ENCODE measurements around the gene EHMT1.
"Not testable (repeated sequence)": the region's sequence is repeated elsewhere in the genome, so short reads cannot be mapped to it uniquely, and the experiment has no call there.

EHMT1 gene

DNA sequence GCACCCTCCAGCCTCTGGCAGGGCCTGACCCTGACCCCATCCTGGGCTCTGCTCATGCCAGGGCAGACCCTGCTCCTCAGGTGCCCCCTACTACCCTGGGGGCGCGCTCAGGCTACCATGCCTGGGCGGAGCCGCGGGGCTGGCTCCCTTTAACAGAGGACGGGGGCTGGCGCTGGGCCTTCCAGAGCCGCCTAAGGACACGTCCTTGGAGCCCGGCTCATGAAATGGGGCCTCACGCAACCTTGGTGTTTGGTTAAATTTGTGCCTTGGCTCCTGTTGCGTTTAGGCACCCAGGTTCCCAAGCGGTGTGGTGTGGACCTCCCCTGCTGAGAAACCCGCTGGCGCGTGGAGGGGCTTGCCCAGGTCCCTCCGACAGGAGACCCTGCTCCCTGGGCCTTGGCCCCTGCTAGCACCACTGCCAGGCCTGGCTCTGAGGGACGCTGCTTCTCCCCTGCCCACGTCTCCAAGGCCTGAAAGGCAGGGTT is 3.4 kb upstream of the EHMT1 start:
- no peak for DNase-seq (ENCODE audit: low spot score)

DNA sequence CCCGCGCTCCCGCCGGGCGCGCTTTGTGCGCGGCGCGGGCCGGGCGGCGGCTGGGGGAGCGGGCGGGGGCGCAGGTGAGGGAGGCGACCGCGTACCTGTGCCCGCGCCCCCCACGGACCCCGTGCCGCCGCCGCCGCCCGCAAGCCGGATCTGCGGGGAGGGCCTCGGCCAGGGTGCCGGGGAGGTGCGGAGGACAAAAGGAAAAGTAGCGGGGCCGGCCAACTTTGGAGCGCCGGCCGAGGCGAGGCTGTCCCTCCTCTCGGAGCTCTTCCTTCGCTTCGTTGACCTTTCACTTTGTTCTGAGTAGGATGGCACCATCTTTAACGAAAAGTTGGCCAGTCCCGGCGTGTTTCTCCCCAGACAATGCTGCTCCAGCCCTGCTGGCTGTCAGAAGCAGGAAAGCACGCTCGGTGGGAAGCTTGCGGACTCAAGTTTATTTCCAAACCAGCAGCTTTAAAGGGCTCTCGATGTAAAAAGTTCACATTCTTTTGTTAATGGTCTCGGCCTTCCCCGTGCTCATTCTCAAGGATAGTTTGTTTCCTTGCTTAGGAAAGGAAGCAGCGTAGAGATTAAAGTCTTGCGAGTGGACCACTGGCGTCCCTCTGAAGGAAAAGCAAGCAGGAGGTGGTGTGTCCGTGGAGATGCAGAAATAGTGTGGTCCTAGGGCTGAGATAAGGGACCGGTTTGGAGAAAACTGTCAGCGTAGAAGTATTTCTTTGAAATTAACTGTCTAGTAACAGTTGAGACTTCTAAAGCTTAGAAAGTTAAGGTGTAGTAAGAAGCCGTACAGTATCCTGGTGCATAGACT is 639 bp downstream of the EHMT1 start:
- peak; percentile 55 for DNase-seq (ENCODE audit: low spot score)

DNA sequence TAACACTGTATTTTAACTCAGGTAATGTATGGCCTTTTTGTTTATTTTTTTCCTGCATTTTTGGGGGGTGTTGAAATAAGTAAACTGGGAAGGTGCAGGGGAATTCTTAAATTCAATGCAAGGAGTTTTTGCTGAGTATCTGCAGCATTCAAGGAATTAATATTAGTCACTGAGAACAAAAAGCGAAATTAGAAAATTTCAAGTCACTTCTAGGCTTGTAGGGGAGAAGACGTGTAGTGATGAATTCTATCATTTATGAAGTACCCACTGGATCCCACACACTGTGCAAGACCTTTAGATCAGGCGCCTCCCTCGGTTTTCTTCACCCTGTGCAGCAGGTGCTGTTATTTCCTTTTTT is 1.2 kb downstream of the EHMT1 start:
- no peak for DNase-seq (ENCODE audit: low spot score)

DNA sequence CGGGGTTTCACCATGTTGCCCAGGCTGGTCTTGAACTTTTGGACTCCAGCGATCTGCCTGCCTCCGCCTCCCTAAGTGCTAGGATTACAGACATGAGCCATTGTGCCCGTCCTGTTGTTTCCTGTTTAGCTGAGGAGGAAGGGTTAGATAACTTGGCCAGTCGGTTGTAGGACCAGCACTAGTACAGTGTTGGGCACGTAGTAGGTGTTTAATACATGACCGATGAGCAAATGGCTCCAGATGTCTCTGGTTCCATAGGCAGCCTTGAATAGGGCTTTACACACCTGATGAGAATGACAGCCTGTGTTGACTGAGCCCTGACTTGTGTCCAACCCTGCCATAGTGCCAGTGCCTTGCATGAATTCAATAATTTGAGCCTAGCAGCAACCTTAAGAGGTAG is 1.8 kb downstream of the EHMT1 start:
- DNase-seq (ENCODE audit: low spot score): no peak

DNA sequence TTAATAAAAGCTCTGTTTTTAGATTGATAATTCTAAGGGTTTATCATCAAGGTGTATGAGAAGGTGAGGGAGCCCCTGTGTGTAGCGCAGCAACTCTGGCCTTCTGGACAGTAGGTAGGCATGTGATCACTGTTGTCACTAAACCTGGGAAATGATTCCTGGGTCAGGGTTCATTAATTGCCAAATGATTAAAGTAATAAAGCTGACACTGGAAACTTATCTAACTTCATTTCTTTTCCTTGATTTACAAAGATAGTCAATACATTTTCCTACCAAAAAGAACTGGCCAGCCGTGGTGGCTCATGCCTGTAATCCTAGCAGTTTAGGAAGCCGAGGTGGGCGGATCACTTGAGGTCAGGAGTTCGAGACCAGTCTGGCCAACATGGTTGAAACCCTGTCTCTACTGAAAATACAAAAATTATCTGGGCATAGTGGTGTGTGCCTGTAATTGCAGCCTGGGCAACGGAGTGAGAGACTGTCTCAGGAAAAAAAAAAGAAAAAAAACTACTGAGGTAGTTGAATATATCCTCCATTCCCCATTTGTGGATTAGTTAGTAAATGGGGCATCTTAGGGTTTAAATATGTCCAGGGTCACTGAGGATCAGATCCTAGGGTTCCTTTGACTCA is 2.4 kb downstream of the EHMT1 start:
- no peak for DNase-seq (ENCODE audit: low spot score)

DNA sequence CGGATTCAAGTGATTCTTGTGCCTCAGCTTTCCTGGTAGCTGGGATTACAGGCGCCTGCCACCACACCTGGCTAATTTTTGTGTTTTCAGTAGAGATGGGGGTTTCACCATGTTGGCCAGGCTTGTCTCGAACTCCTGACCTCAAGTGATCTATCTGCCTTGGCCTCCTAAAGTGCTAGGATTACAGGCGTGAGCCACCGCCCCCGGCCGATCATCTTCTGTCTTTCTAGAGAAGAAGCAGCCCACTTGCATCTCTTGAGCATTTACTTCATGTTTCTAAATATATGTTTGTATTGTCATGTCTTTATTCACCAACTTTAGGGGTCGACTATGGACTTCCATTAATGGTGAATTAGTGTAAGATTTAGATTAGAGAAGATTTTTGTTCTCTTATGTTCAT is 3.4 kb downstream of the EHMT1 start:
- DNase-seq (ENCODE audit: low spot score): not testable (repeated sequence)

DNA sequence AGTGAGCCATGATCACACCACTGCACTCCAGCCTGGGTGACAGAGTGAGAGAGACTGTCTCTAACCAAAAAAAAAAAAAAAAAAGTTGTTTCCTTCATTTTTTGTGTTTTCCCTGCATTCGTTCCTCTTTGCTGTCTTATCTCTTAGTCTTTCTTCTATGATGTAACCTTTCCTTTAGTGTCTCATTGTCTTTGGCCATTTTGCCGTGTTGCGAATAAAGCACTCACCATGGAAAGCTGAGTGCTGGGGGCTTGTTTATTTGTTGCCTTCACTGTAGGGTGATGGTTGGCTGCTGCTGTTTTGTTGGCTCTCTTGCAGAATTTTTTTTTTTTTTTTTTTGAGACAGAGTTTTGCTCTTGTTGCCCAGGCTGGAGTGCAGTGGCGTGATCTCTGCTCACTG is 7.7 kb downstream of the EHMT1 start:
- DNase-seq (ENCODE audit: low spot score): no peak

DNA sequence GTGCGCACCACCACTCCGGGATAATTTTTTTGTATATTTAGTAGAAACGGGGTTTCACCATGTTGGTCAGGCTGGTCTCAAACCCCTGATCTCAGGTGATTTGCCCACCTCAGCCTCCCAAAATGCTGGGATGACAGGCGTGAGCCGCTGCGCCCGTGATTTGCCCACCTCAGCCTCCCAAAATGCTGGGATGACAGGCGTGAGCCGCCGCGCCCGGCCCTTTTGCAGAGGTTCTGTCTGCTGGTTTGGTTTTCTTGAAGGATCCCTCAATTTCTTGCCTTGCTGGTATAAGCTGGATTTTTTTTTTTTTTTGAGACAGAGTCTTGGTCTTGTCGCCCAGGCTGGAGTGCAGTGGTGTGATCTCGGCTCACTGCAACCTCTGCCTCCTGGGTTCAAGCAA is 8.6 kb downstream of the EHMT1 start:
- DNase-seq (ENCODE audit: low spot score): not testable (repeated sequence)

DNA sequence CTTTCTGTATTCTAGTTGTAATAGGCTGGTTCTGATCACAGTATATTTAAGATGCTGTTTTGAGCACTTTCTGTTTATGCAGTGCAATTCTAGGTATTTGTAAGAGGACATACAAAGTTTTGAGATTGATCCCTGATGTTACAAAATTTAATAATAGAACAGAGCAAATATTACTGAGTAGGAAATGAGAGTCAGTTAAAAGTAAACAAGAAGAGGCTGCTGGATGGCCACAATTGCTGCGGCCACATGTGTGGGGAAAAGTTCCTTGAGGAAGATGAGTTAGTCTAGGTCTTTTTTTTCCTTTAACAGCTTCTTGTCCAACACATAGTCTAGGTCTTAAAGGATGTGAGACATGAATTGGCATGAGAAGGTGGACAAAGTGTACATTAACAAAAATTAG is 11.3 kb downstream of the EHMT1 start:
- DNase-seq (ENCODE audit: low spot score): no peak

DNA sequence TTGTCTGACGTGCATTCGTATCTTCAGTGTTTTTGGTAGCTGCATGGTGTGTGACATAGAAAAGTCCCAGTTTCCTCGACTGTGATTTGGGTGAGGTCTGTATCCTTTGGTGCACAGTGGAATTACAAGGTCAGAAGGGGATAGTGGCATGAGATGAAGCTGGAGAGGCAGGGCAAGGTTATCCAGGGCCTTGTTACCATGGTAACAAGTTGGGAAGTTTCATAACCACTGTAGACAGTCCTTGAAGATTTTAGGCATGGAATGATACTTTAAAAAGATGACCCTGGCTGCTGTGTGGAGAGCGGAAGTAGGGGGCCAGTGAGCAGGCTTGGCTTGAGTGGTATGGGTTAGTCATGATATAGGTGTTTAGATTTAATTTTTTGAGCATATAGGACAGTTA is 11.9 kb downstream of the EHMT1 start:
- no peak for DNase-seq (ENCODE audit: low spot score)

DNA sequence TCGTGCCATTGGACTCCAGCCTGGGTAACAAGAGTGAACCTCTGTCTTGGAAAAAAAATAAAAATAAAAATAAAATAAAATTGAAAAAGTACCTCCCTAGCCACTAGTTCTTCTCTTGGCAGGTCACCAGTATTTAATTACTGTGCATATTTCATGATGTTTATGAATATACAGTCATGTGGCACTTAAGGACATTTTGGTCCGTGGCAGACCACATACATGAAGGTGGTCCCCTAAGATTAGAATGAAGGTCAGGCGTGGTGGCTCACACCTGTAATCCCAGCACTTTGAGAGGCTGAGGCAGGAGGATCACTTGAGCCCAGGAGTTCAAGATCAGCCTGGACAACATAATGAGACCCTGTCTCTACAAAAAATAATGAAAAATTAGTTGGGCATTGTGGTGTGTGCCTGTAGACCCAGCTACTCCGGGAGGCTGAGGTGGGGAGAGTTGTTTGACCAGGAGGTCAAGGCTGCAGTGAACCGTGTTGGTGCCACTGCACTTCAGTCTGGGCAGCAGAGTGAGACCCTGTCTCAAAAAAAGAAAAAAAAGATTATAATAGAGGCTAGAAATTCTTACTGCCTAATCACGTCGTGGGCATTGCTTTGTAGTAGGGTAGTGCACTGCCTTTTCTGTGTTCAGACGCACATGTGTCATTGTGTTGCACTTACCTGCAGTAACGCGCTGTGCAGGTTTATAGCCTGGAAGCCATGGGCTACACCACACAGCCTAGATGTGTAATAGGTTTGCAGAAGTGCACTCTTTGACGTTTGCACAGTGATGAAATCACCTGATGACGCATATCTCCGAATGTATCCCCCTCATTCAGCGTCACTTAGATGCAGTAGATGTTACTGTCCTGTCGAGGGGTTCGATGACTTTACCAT is 12.8 kb downstream of the EHMT1 start:
- no peak for DNase-seq (ENCODE audit: low spot score)

DNA sequence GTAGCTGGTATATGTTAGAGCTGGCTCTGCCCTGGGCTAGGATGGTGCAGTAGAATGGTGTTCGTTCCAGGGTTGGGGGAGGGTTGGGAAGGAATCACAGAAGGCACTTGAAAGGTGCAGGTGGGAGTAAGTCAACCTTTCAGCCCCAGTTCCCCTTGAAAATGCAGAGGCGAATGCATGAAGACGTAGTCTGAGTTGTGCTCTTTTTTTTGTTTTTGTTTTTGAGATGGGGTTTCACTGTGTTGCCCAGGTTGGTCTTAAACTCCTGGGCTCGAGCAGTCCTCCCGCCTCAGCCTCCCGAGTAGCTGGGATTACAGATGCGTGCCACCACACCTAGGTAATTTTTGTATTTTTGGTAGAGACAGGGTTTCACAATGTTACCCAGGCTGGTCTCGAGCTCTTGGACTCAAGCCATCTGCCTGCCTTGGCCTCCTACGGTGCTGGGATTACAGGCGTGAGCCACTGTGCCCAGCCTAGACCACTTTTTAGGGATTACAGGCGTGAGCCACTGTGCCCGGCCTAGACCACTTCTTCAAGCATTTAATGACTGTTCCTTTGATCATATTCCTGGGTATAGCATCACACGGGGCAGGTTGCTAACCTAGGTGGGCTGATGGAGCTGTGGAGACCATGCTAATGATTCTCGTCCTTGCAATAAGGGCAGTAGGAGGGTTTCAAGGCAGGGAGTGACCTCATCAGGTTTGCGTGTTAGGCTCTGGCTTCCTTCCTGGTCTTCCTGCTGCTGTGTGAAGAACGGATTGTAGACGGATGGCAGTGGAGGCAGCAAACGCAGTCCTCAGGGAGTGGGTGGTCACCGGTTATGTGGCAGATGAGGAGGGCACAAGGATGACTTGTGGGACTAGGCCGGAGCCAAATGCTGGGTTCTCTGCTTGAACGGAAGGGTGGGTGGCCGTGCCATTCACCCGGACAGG is 13.7 kb downstream of the EHMT1 start:
- DNase-seq (ENCODE audit: low spot score): no peak

DNA sequence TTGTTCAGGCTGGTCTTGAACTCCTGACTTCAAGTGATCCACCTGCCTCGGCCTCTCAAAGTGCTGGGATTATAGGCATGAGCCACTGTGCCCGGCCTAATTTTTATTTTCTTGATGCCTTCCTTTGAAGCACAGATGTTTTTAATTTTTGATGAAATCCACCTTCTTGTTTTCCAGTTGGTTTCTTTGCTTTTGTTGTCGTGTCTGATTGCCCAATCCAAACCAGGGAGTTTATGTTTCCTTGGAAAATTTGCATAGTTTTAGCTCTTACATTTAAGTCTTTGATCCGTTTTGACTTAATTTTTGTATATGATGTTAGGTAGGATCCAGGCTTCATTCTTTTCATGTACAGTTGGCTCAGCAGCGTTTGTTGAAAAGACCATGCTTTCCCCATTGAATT is 15.2 kb downstream of the EHMT1 start:
- no peak for DNase-seq (ENCODE audit: low spot score)

DNA sequence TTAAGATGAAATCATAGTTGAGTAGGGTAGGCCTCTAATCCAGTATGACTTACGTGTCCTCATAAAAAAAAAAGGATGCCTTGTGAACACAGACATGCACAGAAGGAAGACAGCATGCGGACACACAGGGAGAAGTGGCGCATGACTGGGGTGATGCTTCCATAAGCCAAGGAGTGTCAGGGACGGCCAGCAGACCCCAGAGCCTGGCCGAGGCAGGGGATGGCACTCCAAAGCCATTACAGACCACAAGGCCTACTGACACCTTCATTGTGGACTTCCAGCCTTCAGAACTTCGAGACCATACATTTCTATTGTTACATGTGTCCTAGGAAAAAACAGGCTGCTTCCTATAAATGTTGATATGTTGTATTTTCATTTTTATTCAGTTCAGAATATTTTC is 19.9 kb downstream of the EHMT1 start:
- no peak for DNase-seq (ENCODE audit: low spot score)

DNA sequence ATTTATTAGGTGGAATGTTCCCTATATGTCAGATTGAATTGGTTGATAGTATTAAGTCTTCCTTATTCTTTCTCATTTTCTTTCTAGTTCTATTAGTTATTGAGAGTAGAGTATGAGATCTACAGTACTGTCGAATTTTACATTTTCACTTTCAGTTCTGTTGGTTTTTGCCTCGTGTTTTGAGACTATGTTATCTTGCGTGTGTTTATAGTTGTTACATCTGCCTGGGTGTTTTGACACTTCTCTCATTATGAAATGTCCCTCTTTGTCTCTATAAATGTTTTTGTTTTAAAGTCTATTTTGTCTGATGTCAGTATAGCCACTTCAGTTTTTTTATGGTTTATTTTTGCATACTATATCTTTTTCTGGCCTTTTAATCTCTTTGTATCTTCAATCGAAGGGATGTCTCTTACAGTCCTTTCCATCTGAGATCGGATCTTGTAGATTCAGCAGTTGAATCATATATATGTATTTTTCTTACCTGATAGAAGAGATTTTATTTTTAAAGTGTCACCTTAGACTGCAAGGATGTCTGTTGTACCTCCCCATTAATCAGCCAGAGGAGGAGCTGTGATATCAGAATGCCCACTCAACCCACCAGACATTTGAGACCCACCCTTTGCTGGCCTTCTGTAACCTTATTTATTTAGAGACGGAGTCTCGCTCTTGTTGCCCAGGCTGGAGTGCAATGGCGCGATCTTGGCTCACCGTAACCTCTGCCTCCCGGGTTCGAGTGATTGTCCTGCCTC is 20.7 kb downstream of the EHMT1 start:
- no peak for DNase-seq (ENCODE audit: low spot score)

DNA sequence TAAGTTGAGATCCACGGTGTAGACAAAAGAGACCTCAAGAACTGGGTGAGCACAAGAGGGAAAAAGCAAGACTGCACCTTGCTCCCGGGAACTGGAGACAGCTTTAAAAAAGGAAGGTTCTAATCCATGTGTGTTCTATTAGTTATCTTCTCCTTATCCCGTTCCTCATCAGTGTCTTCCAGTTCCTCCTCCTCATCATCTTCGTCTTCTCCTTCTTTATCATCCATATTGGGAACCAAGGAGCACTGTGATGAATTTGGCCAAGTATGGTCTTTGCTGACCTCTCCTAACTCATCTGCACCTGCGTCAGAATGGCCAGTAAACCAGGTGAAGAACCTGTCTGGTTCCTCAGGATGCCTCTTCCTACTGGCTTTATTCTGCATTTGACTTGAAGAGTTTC is 22.1 kb downstream of the EHMT1 start:
- no peak for DNase-seq (ENCODE audit: low spot score)

DNA sequence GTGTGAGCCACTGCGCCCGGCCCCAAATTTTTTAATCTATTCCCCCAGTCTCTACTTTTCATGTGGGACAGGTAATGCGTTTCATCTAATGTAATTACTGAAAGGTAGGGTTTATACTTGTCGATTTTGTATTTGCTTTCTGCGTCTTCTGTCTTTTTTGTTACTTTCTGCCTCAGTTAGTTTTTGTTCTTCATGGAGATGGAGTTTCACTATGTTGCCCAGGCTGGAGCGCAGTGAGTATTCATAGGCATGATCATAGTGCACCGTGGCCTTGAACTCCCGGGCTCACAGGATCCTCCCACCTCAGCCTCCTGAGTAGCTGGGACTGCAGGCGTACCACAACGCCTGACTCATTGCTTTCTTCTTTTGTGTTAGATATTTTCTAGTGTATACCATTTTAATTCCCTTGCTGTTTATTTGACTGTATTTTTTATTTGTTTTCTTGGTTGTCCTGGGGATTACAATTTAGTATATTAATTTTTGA is 23.4 kb downstream of the EHMT1 start:
- DNase-seq (ENCODE audit: low spot score): no peak

DNA sequence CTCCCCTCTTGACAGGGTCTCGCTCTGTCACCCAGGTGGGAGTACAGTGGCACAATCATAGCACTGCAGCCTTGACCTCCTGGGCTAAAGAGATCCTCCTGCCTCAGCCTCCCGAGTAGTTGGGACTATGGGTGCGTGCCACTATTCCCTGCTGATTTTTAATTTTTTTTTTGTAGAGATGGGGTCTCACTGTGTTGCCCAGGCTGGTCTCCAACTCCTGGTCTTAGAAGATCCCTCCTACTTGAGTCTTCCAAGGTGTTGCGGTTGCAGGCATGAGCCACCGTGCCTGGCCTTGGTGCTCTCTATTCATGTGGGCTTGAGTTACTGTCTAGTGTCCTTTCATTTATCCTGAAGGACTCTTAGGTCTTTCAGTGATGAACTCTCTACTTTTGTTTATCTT is 24.1 kb downstream of the EHMT1 start:
- DNase-seq (ENCODE audit: low spot score): no peak

DNA sequence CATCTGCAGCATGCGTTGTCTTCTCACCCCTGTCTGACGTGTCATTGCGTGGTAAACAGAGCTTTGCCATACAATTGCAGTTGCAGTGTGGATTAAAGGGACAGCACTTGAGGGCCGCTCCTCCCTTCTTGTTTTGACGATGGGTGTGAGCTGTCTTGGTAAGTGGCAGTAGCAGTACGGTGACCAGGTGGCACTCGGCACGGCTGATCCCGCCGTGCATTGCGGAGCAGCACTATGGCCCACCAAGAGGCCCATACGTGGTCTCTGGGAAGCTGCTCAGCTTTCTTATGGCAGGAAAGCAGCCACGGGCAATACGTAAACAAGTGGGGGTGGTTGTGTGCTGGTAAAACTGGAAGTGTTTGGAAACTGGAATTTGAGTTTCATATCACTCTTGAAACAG is 25.1 kb downstream of the EHMT1 start:
- DNase-seq (ENCODE audit: low spot score): no peak

DNA sequence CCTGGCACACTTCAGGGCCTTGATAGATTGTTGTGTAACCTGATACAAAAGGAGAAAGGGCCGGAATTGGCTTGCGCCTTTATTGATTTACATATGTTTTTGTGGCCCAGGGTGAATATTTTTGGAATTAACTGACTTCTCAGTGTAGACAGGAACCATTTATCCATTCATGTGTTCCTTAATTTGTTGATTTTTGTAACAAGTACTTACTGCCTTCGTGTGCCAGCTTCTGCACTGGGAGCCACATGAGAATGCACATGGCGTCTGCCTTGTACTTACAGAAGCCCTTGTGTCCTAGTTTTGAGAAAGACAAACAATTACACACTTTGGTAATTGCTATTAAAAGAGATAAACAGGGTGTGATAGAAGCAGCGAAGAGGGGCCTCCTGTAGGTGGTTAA is 26.4 kb downstream of the EHMT1 start:
- no peak for DNase-seq (ENCODE audit: low spot score)

DNA sequence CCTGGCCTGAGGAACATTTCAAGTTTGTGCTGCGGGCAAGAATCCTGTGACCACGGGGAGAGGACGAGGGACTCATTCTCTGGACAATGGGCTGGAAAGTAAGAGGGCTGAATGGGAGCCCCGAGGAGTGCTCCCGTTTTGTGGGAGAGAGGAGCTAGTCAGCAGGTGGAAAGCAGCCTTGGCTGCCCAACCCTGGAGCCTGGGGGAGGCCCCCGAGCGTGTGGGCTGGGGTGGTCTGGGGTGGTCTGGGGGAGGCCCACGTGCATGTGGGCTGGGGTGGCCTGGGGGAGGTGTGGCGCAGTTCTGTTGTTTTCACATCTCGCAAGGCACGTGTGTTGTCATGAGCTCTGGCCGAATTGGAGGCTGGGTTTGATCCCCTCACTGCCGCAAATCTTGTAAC is 27.5 kb downstream of the EHMT1 start:
- DNase-seq (ENCODE audit: low spot score): no peak
